Activated naive CD8-positive, alpha-beta T cell treated with anti-CD3 and anti-CD28 coated beads, Interleukin-2, amount 10 ng/mL, durations not matched to agents 7 days and 5 days (primary cell): ENCODE results near the gene SLC25A43. TPM values are rescaled to one million over a fixed set of nuclear protein-coding genes. Genes with fewer than 3 reads are reported as not detected.
A peak's percentile ranks its signal among the peaks of the same experiment; 100 is the strongest.
"Not testable (repeated sequence)": the region's sequence is repeated elsewhere in the genome, so short reads cannot be mapped to it uniquely, and the experiment has no call there.

ENCODE experiments used
- ATAC-seq: fragments of 150-1000 bp; cut with Tn5 transposase; one replicate; pipeline ENCODE4 v1.10.0; 2021; ENCODE audit warnings: low read depth, moderate library complexity
- POLR2A ChIA-PET: fragments of 350-600 bp; sonication (Branson Sonifier 250); formaldehyde crosslinking; loops from one replicate; lab custom pipeline; 2021; ENCODE audit warnings: antibody characterized with exemption; lab: Charles Lee
- DNase-seq: peaks from one replicate; pipeline ENCODE4 v3.0.0; 2021
- H3K27ac Mint-ChIP-seq: one replicate; pipeline ENCODE4 v1.8.0; 2022; ENCODE audit warnings: mild to moderate bottlenecking, mixed read lengths
- H3K27me3 Mint-ChIP-seq: one replicate; pipeline ENCODE4 v1.8.0; 2022; ENCODE audit warnings: mild to moderate bottlenecking, moderate library complexity, mixed read lengths
- H3K36me3 Mint-ChIP-seq: one replicate; pipeline ENCODE4 v1.8.0; 2021; ENCODE audit warnings: mild to moderate bottlenecking, mixed read lengths
- H3K4me1 Mint-ChIP-seq: one replicate; pipeline ENCODE4 v1.8.0; 2021; ENCODE audit warnings: mixed read lengths
- H3K4me3 Mint-ChIP-seq: one replicate; pipeline ENCODE4 v1.8.0; 2022; ENCODE audit warnings: mild to moderate bottlenecking, moderate library complexity, mixed read lengths
- H3K9me3 Mint-ChIP-seq: one replicate; pipeline ENCODE4 v1.8.0; 2021; ENCODE audit warnings: mixed read lengths
- total RNA-seq, 2 experiments: library from RNA; stranded (reverse); gene quantifications; one replicate each; pipeline ENCODE4 v1.2.3, GENCODE V29; 2021

Gene SLC25A43
- total RNA-seq, result 1 to 10 TPM; 7.2 to 7.3 TPM

- H3K4me3 Mint-ChIP-seq, result peak within 1 kb of the TSS; percentile 94
Observed at GRCh38 chrX:119398974-119399771, at the start of gene SLC25A43. TSS of gene SLC25A43 (plus strand) at chrX:119399336. CDS start at chrX:119399404, 68 bp downstream.

GRCh38 chrX:119359618-119360382, 39.3 kb upstream of the SLC25A43 start:
- ATAC-seq, result no peak

More at GRCh38 chrX:119398974-119399771, at the start of gene SLC25A43:
- Mint-ChIP-seq H3K36me3 (peaks cover 2% of the 10 kb centered on the region), H3K4me1 (peaks cover 11% of the 10 kb centered on the region), H3K27me3 (no peaks in the 10 kb centered on the region), H3K9me3 (no peaks in the 10 kb centered on the region), H3K27ac (peak within 1 kb of the TSS; percentile 88)
- POLR2A ChIA-PET, result no interaction called here
- peak; percentile 61 for DNase-seq
- ATAC-seq, result peak; percentile 88

GRCh38 chrX:119361451-119361850, 37.7 kb upstream of the SLC25A43 start:
- H3K27me3 Mint-ChIP-seq, POLR2A ChIA-PET, H3K9me3 Mint-ChIP-seq, H3K4me3 Mint-ChIP-seq, H3K27ac Mint-ChIP-seq, H3K4me1 Mint-ChIP-seq, ATAC-seq, DNase-seq, H3K36me3 Mint-ChIP-seq: not testable (repeated sequence)

More at GRCh38 chrX:119359618-119360382, 39.3 kb upstream of the SLC25A43 start:
- H3K27ac Mint-ChIP-seq, result no peak overlapping the region
- no peaks in the 10 kb centered on the region for H3K4me1 Mint-ChIP-seq
- no peaks in the 10 kb centered on the region for H3K9me3 Mint-ChIP-seq
- POLR2A ChIA-PET, result no interaction called here
- H3K4me3 Mint-ChIP-seq, result no peak overlapping the region
- no peaks in the 10 kb centered on the region for H3K27me3 Mint-ChIP-seq
- no peaks in the 10 kb centered on the region for H3K36me3 Mint-ChIP-seq
- no peak for DNase-seq

- ATAC-seq, POLR2A ChIA-PET, H3K4me1 Mint-ChIP-seq: not testable (repeated sequence)
Observed at GRCh38 chrX:119362074-119362473, 37.1 kb upstream of the SLC25A43 start.

GRCh38 chrX:119363391-119363790, 35.7 kb upstream of the SLC25A43 start:
- H3K36me3 Mint-ChIP-seq, result no peaks in the 10 kb centered on the region
- H3K4me3 Mint-ChIP-seq, result no peak overlapping the region
- no peak for ATAC-seq
- no peaks in the 10 kb centered on the region for H3K9me3 Mint-ChIP-seq
- no peaks in the 10 kb centered on the region for H3K4me1 Mint-ChIP-seq
- no peak overlapping the region for H3K27ac Mint-ChIP-seq
- POLR2A ChIA-PET, result no interaction called here
- DNase-seq, result no peak
- no peaks in the 10 kb centered on the region for H3K27me3 Mint-ChIP-seq

More at GRCh38 chrX:119362074-119362473, 37.1 kb upstream of the SLC25A43 start:
- not testable (repeated sequence) for H3K27me3 Mint-ChIP-seq, H3K4me3 Mint-ChIP-seq, H3K36me3 Mint-ChIP-seq, DNase-seq, H3K27ac Mint-ChIP-seq, H3K9me3 Mint-ChIP-seq

GRCh38 chrX:119371861-119372260, 27.3 kb upstream of the SLC25A43 start:
- H3K27me3 Mint-ChIP-seq, ATAC-seq, DNase-seq: not testable (repeated sequence)

GRCh38 chrX:119374736-119375135, 24.4 kb upstream of the SLC25A43 start:
- Mint-ChIP-seq H3K9me3 (no peaks in the 10 kb centered on the region), H3K4me3 (no peak overlapping the region)

More at GRCh38 chrX:119371861-119372260, 27.3 kb upstream of the SLC25A43 start:
- H3K4me1 Mint-ChIP-seq, H3K36me3 Mint-ChIP-seq, H3K9me3 Mint-ChIP-seq, H3K4me3 Mint-ChIP-seq, H3K27ac Mint-ChIP-seq, POLR2A ChIA-PET: not testable (repeated sequence)

GRCh38 chrX:119375561-119375960, 23.6 kb upstream of the SLC25A43 start:
- no peaks in the 10 kb centered on the region for H3K36me3 Mint-ChIP-seq
- DNase-seq (no peak), ATAC-seq (no peak)
- H3K9me3 Mint-ChIP-seq, result no peaks in the 10 kb centered on the region
- H3K27me3 Mint-ChIP-seq, result peaks cover 4% of the 10 kb centered on the region
- H3K4me1 Mint-ChIP-seq, result no peaks in the 10 kb centered on the region
- H3K27ac Mint-ChIP-seq, result no peak overlapping the region
- POLR2A ChIA-PET, result no interaction called here
- H3K4me3 Mint-ChIP-seq, result no peak overlapping the region

More at GRCh38 chrX:119374736-119375135, 24.4 kb upstream of the SLC25A43 start:
- POLR2A ChIA-PET, result no interaction called here
- DNase-seq (no peak), ATAC-seq (no peak)
- Mint-ChIP-seq H3K36me3 (no peaks in the 10 kb centered on the region), H3K27me3 (peaks cover 4% of the 10 kb centered on the region), H3K4me1 (no peaks in the 10 kb centered on the region), H3K27ac (no peak overlapping the region)

- DNase-seq (no peak), ATAC-seq (no peak)
- Mint-ChIP-seq H3K27ac (no peak overlapping the region), H3K4me1 (no peaks in the 10 kb centered on the region), H3K4me3 (no peak overlapping the region), H3K27me3 (peaks cover 4% of the 10 kb centered on the region), H3K36me3 (no peaks in the 10 kb centered on the region), H3K9me3 (no peaks in the 10 kb centered on the region)
- POLR2A ChIA-PET, result no interaction called here
Observed at GRCh38 chrX:119376312-119376711, 22.8 kb upstream of the SLC25A43 start.

GRCh38 chrX:119381349-119381944, 17.7 kb upstream of the SLC25A43 start:
- no peak for ATAC-seq

GRCh38 chrX:119382606-119383005, 16.5 kb upstream of the SLC25A43 start:
- H3K27ac Mint-ChIP-seq, result no peak overlapping the region
- H3K27me3 Mint-ChIP-seq, result no peaks in the 10 kb centered on the region
- no peak overlapping the region for H3K4me3 Mint-ChIP-seq
- H3K9me3 Mint-ChIP-seq, result no peaks in the 10 kb centered on the region
- DNase-seq, result no peak
- H3K36me3 Mint-ChIP-seq, result no peaks in the 10 kb centered on the region
- ATAC-seq, result no peak
- peaks cover 3% of the 10 kb centered on the region for H3K4me1 Mint-ChIP-seq
- POLR2A ChIA-PET, result no interaction called here

More at GRCh38 chrX:119381349-119381944, 17.7 kb upstream of the SLC25A43 start:
- POLR2A ChIA-PET, result no interaction called here
- Mint-ChIP-seq H3K27ac (no peak overlapping the region), H3K27me3 (no peaks in the 10 kb centered on the region), H3K4me1 (peaks cover 1% of the 10 kb centered on the region), H3K36me3 (no peaks in the 10 kb centered on the region), H3K9me3 (no peaks in the 10 kb centered on the region), H3K4me3 (no peak overlapping the region)
- DNase-seq, result no peak

- POLR2A ChIA-PET, ATAC-seq, DNase-seq, H3K4me3 Mint-ChIP-seq, H3K27ac Mint-ChIP-seq, H3K4me1 Mint-ChIP-seq, H3K9me3 Mint-ChIP-seq, H3K36me3 Mint-ChIP-seq, H3K27me3 Mint-ChIP-seq: not testable (repeated sequence)
Observed at GRCh38 chrX:119386685-119387084, 12.5 kb upstream of the SLC25A43 start.

GRCh38 chrX:119387426-119387825, 11.7 kb upstream of the SLC25A43 start:
- DNase-seq, POLR2A ChIA-PET, H3K27me3 Mint-ChIP-seq, H3K36me3 Mint-ChIP-seq, H3K4me1 Mint-ChIP-seq, H3K4me3 Mint-ChIP-seq, H3K9me3 Mint-ChIP-seq, ATAC-seq, H3K27ac Mint-ChIP-seq: not testable (repeated sequence)
